GM19043 (cell line): ENCODE data around the gene DTD1.

Experiments
- ATAC-seq: cut with Tn5 transposase; IDR thresholded peaks from one replicate; pipeline ENCODE4 v1.9.1; 2021; ENCODE audit warnings: low read depth; ENCODE audit not compliant: unreplicated experiment

Gene DTD1

GRCh38 chr20:18657575-18657974 lies 69.7 kb downstream of the DTD1 start:
- no peak for ATAC-seq

GRCh38 chr20:18662279-18663040 lies 74.6 kb downstream of the DTD1 start:
- no peak for ATAC-seq

GRCh38 chr20:18663932-18664331 lies 76.1 kb downstream of the DTD1 start:
- no peak for ATAC-seq

GRCh38 chr20:18665135-18665534 lies 77.3 kb downstream of the DTD1 start:
- ATAC-seq, result no peak

- ATAC-seq, result no peak
These were observed 79.1 kb downstream of the DTD1 start for GRCh38 chr20:18666803-18667415.

- ATAC-seq, result no peak
These were observed 81.6 kb downstream of the DTD1 start for GRCh38 chr20:18669241-18670019.

- ATAC-seq, result no peak
These were observed 83.4 kb downstream of the DTD1 start for GRCh38 chr20:18671203-18671710.

- ATAC-seq, result no peak
These were observed 85.0 kb downstream of the DTD1 start for GRCh38 chr20:18672834-18673233.

GRCh38 chr20:18676396-18676795 lies 88.5 kb downstream of the DTD1 start:
- no peak for ATAC-seq

GRCh38 chr20:18677126-18677525 lies 89.3 kb downstream of the DTD1 start:
- no peak for ATAC-seq

GRCh38 chr20:18678549-18679419 lies 90.9 kb downstream of the DTD1 start:
- ATAC-seq, result no peak

GRCh38 chr20:18683839-18684238 lies 96.0 kb downstream of the DTD1 start:
- no peak for ATAC-seq

- ATAC-seq, result no peak
These were observed 96.9 kb downstream of the DTD1 start for GRCh38 chr20:18684775-18685174.

- ATAC-seq, result no peak
These were observed 97.6 kb downstream of the DTD1 start for GRCh38 chr20:18685406-18685805.

- no peak for ATAC-seq
These were observed 98.8 kb downstream of the DTD1 start for GRCh38 chr20:18686696-18687095.

- ATAC-seq, result no peak
These were observed 100.8 kb downstream of the DTD1 start for GRCh38 chr20:18688676-18689075.

- no peak for ATAC-seq
These were observed 101.7 kb downstream of the DTD1 start for GRCh38 chr20:18689557-18689956.

GRCh38 chr20:18692447-18692846 lies 104.6 kb downstream of the DTD1 start:
- no peak for ATAC-seq

- no peak for ATAC-seq
These were observed 106.2 kb downstream of the DTD1 start for GRCh38 chr20:18694071-18694470.

- ATAC-seq, result no peak
These were observed 107.3 kb downstream of the DTD1 start for GRCh38 chr20:18695175-18695574.
